ENCODE results near the gene KCP.
A peak's percentile ranks its signal among the peaks of the same experiment; 100 is the strongest.

The KCP gene

GRCh38 chr7:128939075-128939860 is 28.8 kb upstream of the KCP start:
- peaks cover 29% of the 10 kb centered on the region for H3K4me1 ChIP-seq (ENCODE audit: control insufficient read depth, insufficient read depth, low read length, poor library complexity, severe bottlenecking)
- no peaks in the 10 kb centered on the region for H3K9me3 ChIP-seq (ENCODE audit: control insufficient read depth, low read length)
- no peaks in the 10 kb centered on the region for H3K27me3 ChIP-seq (replicated peaks; ENCODE audit: control insufficient read depth, insufficient read depth, low read length, poor library complexity, severe bottlenecking)
- peak overlapping the region; percentile 70 for H3K27ac ChIP-seq (ENCODE audit: insufficient read depth, low read length, poor library complexity, severe bottlenecking)
- H3K36me3 ChIP-seq (ENCODE audit: control insufficient read depth, insufficient read depth, low read length) = no peaks in the 10 kb centered on the region
- H3K4me3 ChIP-seq (ENCODE audit: insufficient read depth, low read depth, low read length, poor library complexity, severe bottlenecking) = peak overlapping the region; percentile 42
- peak in 1 of 3 donors; percentile 18 for DNase-seq

- Histone ChIP-seq H3K4me3 (ENCODE audit: insufficient read depth, low read depth, low read length, poor library complexity, severe bottlenecking) (peak overlapping the region; percentile 86), H3K36me3 (ENCODE audit: control insufficient read depth, insufficient read depth, low read length) (no peaks in the 10 kb centered on the region), H3K9me3 (ENCODE audit: control insufficient read depth, low read length) (no peaks in the 10 kb centered on the region), H3K4me1 (ENCODE audit: control insufficient read depth, insufficient read depth, low read length, poor library complexity, severe bottlenecking) (peaks cover 32% of the 10 kb centered on the region), H3K27ac (ENCODE audit: insufficient read depth, low read length, poor library complexity, severe bottlenecking) (peak overlapping the region; percentile 70), H3K27me3 (replicated peaks; ENCODE audit: control insufficient read depth, insufficient read depth, low read length, poor library complexity, severe bottlenecking) (no peaks in the 10 kb centered on the region)
- no peak for DNase-seq
Measured at GRCh38 chr7:128938544-128939074, 28.1 kb upstream of the KCP start.

- peaks cover 39% of the 10 kb centered on the region for H3K4me1 ChIP-seq (ENCODE audit: control insufficient read depth, insufficient read depth, low read length, poor library complexity, severe bottlenecking)
- peak within 1 kb of the TSS; percentile 86 for H3K4me3 ChIP-seq (ENCODE audit: insufficient read depth, low read depth, low read length, poor library complexity, severe bottlenecking)
- no peaks in the 10 kb centered on the region for H3K36me3 ChIP-seq (ENCODE audit: control insufficient read depth, insufficient read depth, low read length)
- no peaks in the 10 kb centered on the region for H3K27me3 ChIP-seq (replicated peaks; ENCODE audit: control insufficient read depth, insufficient read depth, low read length, poor library complexity, severe bottlenecking)
- H3K9me3 ChIP-seq (ENCODE audit: control insufficient read depth, low read length) = no peaks in the 10 kb centered on the region
- peak within 1 kb of the TSS; percentile 70 for H3K27ac ChIP-seq (ENCODE audit: insufficient read depth, low read length, poor library complexity, severe bottlenecking)
- DNase-seq = no peak
Measured at GRCh38 chr7:128937647-128938543, 27.4 kb upstream of the KCP start, which contains the start of gene IRF5. Gene IRF5 (plus strand): TSS chr7:128937927. CDS start chr7:128942082, 4,155 bp downstream.

- Histone ChIP-seq H3K27me3 (replicated peaks; ENCODE audit: control insufficient read depth, insufficient read depth, low read length, poor library complexity, severe bottlenecking) (no peaks in the 10 kb centered on the region), H3K27ac (ENCODE audit: insufficient read depth, low read length, poor library complexity, severe bottlenecking) (no peak overlapping the region), H3K36me3 (ENCODE audit: control insufficient read depth, insufficient read depth, low read length) (no peaks in the 10 kb centered on the region), H3K4me3 (ENCODE audit: insufficient read depth, low read depth, low read length, poor library complexity, severe bottlenecking) (peak overlapping the region; percentile 86), H3K4me1 (ENCODE audit: control insufficient read depth, insufficient read depth, low read length, poor library complexity, severe bottlenecking) (peaks cover 45% of the 10 kb centered on the region), H3K9me3 (ENCODE audit: control insufficient read depth, low read length) (no peaks in the 10 kb centered on the region)
- DNase-seq = no peak
Measured at GRCh38 chr7:128937271-128937646, 26.8 kb upstream of the KCP start.

- H3K36me3 ChIP-seq (ENCODE audit: control insufficient read depth, insufficient read depth, low read length) = no peaks in the 10 kb centered on the region
- peaks cover 45% of the 10 kb centered on the region for H3K4me1 ChIP-seq (ENCODE audit: control insufficient read depth, insufficient read depth, low read length, poor library complexity, severe bottlenecking)
- H3K4me3 ChIP-seq (ENCODE audit: insufficient read depth, low read depth, low read length, poor library complexity, severe bottlenecking) = no peak overlapping the region
- no peak overlapping the region for H3K27ac ChIP-seq (ENCODE audit: insufficient read depth, low read length, poor library complexity, severe bottlenecking)
- no peaks in the 10 kb centered on the region for H3K27me3 ChIP-seq (replicated peaks; ENCODE audit: control insufficient read depth, insufficient read depth, low read length, poor library complexity, severe bottlenecking)
- DNase-seq = no peak
- H3K9me3 ChIP-seq (ENCODE audit: control insufficient read depth, low read length) = no peaks in the 10 kb centered on the region
Measured at GRCh38 chr7:128936798-128937197, 26.3 kb upstream of the KCP start.

GRCh38 chr7:128935342-128935730 is 24.8 kb upstream of the KCP start:
- H3K9me3 ChIP-seq (ENCODE audit: control insufficient read depth, low read length) = no peaks in the 10 kb centered on the region
- peaks cover 30% of the 10 kb centered on the region for H3K4me1 ChIP-seq (ENCODE audit: control insufficient read depth, insufficient read depth, low read length, poor library complexity, severe bottlenecking)
- DNase-seq = no peak
- no peaks in the 10 kb centered on the region for H3K27me3 ChIP-seq (replicated peaks; ENCODE audit: control insufficient read depth, insufficient read depth, low read length, poor library complexity, severe bottlenecking)
- H3K36me3 ChIP-seq (ENCODE audit: control insufficient read depth, insufficient read depth, low read length) = no peaks in the 10 kb centered on the region
- no peak overlapping the region for H3K27ac ChIP-seq (ENCODE audit: insufficient read depth, low read length, poor library complexity, severe bottlenecking)
- no peak overlapping the region for H3K4me3 ChIP-seq (ENCODE audit: insufficient read depth, low read depth, low read length, poor library complexity, severe bottlenecking)

GRCh38 chr7:128934361-128935341 is 24.1 kb upstream of the KCP start:
- no peaks in the 10 kb centered on the region for H3K27me3 ChIP-seq (replicated peaks; ENCODE audit: control insufficient read depth, insufficient read depth, low read length, poor library complexity, severe bottlenecking)
- H3K27ac ChIP-seq (ENCODE audit: insufficient read depth, low read length, poor library complexity, severe bottlenecking) = no peak overlapping the region
- H3K4me3 ChIP-seq (ENCODE audit: insufficient read depth, low read depth, low read length, poor library complexity, severe bottlenecking) = no peak overlapping the region
- H3K4me1 ChIP-seq (ENCODE audit: control insufficient read depth, insufficient read depth, low read length, poor library complexity, severe bottlenecking) = peaks cover 24% of the 10 kb centered on the region
- no peak for DNase-seq
- no peaks in the 10 kb centered on the region for H3K36me3 ChIP-seq (ENCODE audit: control insufficient read depth, insufficient read depth, low read length)
- H3K9me3 ChIP-seq (ENCODE audit: control insufficient read depth, low read length) = no peaks in the 10 kb centered on the region

GRCh38 chr7:128933180-128933891 is 22.8 kb upstream of the KCP start:
- no peaks in the 10 kb centered on the region for H3K36me3 ChIP-seq (ENCODE audit: control insufficient read depth, insufficient read depth, low read length)
- H3K9me3 ChIP-seq (ENCODE audit: control insufficient read depth, low read length) = no peaks in the 10 kb centered on the region
- peak in 2 of 3 donors; percentile 17 to 38 for DNase-seq
- H3K4me3 ChIP-seq (ENCODE audit: insufficient read depth, low read depth, low read length, poor library complexity, severe bottlenecking) = no peak overlapping the region
- peaks cover 16% of the 10 kb centered on the region for H3K4me1 ChIP-seq (ENCODE audit: control insufficient read depth, insufficient read depth, low read length, poor library complexity, severe bottlenecking)
- H3K27me3 ChIP-seq (replicated peaks; ENCODE audit: control insufficient read depth, insufficient read depth, low read length, poor library complexity, severe bottlenecking) = no peaks in the 10 kb centered on the region
- H3K27ac ChIP-seq (ENCODE audit: insufficient read depth, low read length, poor library complexity, severe bottlenecking) = no peak overlapping the region

GRCh38 chr7:128932862-128933179 is 22.3 kb upstream of the KCP start:
- Histone ChIP-seq H3K9me3 (ENCODE audit: control insufficient read depth, low read length) (no peaks in the 10 kb centered on the region), H3K4me3 (ENCODE audit: insufficient read depth, low read depth, low read length, poor library complexity, severe bottlenecking) (no peak overlapping the region), H3K27ac (ENCODE audit: insufficient read depth, low read length, poor library complexity, severe bottlenecking) (no peak overlapping the region), H3K27me3 (replicated peaks; ENCODE audit: control insufficient read depth, insufficient read depth, low read length, poor library complexity, severe bottlenecking) (no peaks in the 10 kb centered on the region), H3K36me3 (ENCODE audit: control insufficient read depth, insufficient read depth, low read length) (no peaks in the 10 kb centered on the region), H3K4me1 (ENCODE audit: control insufficient read depth, insufficient read depth, low read length, poor library complexity, severe bottlenecking) (peaks cover 16% of the 10 kb centered on the region)
- DNase-seq = no peak
